ENCODE results near the gene CALN1.

DNA sequence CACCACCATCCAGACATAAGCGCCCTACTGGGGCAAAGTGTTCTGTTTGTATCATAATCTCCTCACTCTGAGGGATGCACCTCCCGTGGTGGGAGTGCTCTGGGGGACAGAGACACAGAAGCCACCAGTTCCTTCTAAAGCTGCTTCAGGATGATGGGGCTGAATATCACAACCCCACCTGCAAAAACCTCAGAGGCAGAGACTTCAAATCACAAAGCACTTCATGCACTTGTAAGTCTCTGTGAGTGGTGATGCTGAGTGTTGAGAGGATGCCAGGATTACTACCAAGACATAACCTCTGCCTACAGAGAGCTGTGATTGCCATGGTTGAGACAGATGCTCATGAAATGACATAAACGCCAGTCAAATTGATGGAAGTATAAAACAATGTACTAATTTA is 255.5 kb downstream of the CALN1 start:
- TF ChIP-seq, protein P1, sequence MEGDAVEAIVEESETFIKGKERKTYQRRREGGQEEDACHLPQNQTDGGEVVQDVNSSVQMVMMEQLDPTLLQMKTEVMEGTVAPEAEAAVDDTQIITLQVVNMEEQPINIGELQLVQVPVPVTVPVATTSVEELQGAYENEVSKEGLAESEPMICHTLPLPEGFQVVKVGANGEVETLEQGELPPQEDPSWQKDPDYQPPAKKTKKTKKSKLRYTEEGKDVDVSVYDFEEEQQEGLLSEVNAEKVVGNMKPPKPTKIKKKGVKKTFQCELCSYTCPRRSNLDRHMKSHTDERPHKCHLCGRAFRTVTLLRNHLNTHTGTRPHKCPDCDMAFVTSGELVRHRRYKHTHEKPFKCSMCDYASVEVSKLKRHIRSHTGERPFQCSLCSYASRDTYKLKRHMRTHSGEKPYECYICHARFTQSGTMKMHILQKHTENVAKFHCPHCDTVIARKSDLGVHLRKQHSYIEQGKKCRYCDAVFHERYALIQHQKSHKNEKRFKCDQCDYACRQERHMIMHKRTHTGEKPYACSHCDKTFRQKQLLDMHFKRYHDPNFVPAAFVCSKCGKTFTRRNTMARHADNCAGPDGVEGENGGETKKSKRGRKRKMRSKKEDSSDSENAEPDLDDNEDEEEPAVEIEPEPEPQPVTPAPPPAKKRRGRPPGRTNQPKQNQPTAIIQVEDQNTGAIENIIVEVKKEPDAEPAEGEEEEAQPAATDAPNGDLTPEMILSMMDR (IDR thresholded peaks at IDR 0.05): no peak
- TF ChIP-seq POLR2AphosphoS5 (IDR thresholded peaks at IDR 0.05; ENCODE audit: low read depth, low read length): no peak
- no peak for TF ChIP-seq SIN3A (IDR thresholded peaks at IDR 0.05; ENCODE audit: borderline replicate concordance, insufficient read depth, low read depth, low read length)
- TF ChIP-seq TCF7L2 (IDR thresholded peaks at IDR 0.05; ENCODE audit: low read depth, low read length): no peak
- TF ChIP-seq, protein P2, sequence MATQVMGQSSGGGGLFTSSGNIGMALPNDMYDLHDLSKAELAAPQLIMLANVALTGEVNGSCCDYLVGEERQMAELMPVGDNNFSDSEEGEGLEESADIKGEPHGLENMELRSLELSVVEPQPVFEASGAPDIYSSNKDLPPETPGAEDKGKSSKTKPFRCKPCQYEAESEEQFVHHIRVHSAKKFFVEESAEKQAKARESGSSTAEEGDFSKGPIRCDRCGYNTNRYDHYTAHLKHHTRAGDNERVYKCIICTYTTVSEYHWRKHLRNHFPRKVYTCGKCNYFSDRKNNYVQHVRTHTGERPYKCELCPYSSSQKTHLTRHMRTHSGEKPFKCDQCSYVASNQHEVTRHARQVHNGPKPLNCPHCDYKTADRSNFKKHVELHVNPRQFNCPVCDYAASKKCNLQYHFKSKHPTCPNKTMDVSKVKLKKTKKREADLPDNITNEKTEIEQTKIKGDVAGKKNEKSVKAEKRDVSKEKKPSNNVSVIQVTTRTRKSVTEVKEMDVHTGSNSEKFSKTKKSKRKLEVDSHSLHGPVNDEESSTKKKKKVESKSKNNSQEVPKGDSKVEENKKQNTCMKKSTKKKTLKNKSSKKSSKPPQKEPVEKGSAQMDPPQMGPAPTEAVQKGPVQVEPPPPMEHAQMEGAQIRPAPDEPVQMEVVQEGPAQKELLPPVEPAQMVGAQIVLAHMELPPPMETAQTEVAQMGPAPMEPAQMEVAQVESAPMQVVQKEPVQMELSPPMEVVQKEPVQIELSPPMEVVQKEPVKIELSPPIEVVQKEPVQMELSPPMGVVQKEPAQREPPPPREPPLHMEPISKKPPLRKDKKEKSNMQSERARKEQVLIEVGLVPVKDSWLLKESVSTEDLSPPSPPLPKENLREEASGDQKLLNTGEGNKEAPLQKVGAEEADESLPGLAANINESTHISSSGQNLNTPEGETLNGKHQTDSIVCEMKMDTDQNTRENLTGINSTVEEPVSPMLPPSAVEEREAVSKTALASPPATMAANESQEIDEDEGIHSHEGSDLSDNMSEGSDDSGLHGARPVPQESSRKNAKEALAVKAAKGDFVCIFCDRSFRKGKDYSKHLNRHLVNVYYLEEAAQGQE (IDR thresholded peaks at IDR 0.05; ENCODE audit: insufficient read depth in 1 of 2, low read depth in 2 of 2, low read length in 1 of 2): no peak

Measured in Panc1 (cell line).